IPS-11a (cell line): ENCODE measurements around the gene MCF2L2.
"Not testable (repeated sequence)": the region's sequence is repeated elsewhere in the genome, so short reads cannot be mapped to it uniquely, and the experiment has no call there.

ENCODE experiments used
- H3K4me3 ChIP-seq: one replicate; pipeline ENCODE4 v1.5.1; 2013; ENCODE audit warnings: low read depth, low read length, control low read depth

The MCF2L2 gene

DNA sequence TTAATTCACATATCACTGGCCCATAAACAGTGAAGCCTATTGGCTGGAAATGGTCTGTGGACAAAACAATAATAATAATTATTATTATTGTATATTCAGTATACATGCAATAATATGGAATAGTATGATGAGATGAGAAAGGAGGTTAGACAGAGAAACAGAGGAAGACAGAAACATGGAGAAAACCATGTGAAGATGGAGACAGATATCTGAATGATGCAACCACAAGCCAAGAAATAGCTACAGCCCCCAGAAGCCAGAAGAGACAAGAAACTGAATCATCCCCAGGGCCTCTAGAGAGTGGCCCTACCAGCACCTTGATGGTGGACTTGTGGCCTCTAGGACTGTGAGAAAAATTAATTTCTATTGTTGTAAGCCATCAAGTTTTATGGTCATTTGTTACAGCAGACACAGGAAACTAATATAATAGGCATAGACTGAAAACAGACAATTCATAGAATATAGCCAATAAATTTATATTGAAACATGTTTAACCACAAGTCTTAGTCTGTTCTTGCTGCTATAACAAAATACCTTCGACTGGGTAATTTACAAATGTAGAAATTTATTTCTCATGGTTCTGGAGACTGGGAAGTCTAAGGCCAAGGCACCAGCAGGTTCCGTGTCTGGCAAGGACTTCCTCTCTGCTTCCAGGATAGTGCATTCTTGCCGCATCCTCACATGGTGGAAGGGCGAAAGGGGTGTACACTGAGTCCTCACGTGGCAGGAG lies 31.6 kb downstream of the MCF2L2 start:
- H3K4me3 ChIP-seq, result no peak overlapping the region

DNA sequence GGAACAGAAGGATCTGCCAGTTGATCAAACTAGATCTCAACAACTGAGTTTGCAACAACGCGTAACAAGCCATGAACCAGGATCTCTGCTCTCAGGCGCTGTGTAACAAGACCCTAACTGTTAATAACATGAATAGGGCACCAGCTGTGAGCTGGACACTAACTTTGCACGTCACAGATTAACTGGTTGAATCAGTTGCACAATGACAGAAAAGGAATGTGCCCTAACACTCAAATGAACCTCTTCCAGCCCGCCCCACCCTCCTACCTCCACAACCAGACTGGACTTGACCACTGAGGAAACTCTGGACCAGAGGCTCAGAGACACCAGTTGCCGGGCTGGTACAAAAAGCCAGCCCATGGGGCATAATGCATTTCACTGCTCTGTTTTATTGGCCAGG lies 34.3 kb downstream of the MCF2L2 start:
- no peak overlapping the region for H3K4me3 ChIP-seq

DNA sequence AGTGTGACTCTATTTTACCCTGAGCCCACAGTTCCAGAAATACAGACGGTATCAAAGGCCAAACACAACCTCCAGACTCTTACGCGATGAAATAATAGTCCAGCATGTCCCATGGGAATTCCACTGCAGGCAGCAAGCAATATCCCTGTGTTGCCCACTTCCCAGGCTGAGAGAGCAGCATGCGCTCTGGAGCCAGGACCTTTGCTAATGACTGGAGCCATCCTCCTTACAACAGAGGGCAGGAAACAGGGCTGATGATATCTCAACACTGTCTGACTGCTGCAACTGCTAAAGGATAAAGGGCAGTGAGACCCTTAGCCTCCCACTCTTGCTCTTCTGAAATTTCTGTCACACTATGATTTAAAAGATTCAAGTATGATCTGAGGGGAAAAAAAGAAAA lies 34.8 kb downstream of the MCF2L2 start:
- no peak overlapping the region for H3K4me3 ChIP-seq

DNA sequence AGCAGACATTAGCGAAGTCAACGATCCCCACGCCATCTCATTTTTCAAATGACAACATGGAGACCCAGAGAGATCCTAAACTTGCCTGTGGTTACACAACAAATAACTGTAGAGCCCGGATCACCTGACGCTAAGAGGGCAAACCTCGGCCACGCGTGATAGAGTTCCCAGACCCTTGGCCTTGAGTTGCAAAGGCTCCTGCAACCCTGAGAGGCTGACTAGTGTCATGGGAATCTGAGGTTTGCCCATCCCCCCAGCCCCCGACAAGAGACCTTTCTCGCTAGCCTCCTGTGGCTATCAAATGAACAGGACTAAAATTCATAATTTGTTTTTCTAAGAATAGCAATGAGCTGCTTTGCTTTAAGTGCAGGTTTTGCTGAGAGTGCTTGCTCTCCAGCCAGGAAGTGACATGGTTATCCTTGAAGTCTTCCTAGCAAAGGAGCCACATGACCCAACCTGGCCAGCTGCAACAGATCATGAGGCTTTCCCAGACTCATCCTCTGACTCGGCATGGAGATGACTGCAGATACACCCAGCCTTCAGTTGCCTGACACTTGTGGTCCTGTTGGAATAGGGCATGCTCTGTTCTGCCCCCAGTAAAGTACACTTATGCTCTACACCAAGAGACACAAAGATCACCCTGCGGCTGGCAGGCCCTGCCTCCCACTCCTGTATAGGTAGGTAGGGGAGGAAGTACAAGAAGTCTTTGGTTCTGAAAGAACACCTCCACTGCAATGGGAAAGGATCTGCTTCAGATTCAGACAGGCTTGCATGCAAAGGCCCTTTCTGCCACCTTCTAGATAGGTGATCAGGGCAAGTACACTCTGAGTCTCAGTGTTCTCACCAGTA lies 36.0 kb downstream of the MCF2L2 start:
- H3K4me3 ChIP-seq, result no peak overlapping the region

DNA sequence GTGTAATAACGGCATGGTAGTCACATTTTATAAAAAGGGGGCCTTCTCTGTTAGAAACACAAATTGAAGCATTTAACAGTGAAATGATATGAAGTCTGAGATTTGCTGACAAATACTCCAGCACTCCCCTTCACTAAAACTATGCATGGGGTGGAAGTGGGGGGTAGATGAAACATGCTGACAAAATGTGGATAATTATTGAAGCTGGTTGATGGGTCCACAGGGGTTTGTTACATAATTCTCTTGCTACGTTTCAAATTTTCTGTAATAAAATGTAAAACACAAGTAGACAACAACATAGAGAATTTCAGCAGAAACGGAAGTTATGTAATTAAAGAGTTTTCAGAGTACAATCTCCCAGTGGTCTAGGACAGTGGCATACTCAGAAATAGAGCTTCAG lies 37.0 kb downstream of the MCF2L2 start:
- no peak overlapping the region for H3K4me3 ChIP-seq

DNA sequence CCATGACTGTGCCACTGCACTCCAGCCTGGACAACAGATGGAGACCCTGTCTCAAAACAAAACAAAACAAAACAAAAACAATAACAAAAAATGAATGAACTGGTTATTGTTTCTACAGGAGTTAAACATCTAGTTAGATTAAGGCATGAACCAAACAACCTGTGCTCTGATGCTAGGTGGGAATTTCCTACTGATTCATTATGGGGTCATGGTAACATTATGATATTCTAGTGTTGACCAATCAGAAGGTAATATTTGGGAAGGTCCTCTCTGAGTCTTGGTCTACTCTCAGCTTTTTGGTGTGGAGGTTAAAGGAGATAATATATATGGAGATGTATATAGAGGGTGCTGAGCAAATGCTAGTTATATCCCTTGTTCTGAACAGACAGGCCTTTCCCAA lies 37.6 kb downstream of the MCF2L2 start:
- H3K4me3 ChIP-seq, result no peak overlapping the region

DNA sequence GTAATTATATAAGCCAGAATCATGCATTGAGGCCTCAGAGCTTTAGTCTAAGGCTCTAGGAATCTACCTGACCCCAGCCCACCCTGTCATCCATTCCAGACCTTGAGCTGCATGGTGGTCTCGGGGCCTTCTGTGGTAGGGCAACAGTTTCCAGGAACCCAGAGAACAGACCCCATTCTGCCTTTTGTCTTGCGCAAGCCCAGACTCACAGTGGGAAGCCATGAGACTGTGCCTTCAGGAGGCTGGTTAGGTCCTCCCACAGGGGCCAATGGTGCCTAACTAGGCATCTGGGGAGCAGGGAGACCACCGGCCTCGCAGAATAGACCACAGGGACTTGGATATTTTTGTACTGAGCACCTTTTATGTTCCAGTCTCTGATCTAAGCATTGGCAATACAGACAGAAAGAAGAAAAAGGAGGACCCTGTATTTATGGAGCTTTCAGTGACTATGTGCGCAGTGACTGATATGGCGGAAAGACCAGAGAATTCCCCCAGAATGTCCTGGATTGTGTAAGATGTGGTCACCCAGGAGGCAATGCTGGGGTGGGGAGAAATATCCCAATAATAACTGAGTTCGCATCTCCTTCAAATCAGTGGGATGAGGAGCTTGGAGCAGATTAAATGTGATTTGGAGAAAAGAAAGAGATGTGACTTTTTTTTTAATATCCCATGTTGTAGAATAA lies 40.1 kb downstream of the MCF2L2 start:
- no peak overlapping the region for H3K4me3 ChIP-seq

DNA sequence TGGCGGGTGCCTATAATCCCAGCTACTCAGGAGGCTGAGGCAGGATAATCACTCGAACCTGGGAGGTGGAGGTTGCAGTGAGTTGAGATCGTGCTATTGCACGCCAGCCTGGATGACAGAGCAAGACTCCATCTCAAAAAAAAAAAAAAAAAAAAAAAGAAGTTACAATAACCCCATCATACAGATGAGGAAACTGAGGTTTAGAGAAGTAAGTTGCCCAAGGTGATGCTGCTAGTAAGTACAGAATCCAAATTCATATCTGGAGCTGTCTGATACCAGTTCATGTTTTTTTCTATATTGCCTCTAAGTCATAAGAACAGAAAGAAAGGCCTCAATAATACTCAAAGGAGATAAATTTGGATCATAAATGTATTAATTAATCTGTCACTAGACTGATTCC lies 40.6 kb downstream of the MCF2L2 start:
- no peak overlapping the region for H3K4me3 ChIP-seq

DNA sequence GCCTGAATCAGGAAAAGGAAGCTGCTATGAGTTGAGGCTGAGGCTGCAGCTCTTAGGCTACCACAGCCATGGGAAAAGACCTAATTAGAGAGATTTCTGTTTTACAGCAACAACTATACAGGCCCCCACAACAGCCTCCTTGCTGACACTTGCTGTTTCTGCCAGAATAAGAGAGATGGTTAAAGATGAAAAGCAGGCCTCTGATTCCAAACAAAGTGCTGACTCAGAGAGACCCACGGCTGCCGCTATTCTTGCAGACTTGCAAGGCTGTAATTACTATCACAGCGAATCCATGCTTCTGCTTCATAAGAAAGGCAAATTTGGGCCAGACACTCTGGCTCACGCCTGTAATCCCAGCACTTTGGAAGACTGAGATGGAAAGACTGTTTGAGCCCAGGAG lies 41.8 kb downstream of the MCF2L2 start:
- H3K4me3 ChIP-seq, result no peak overlapping the region

DNA sequence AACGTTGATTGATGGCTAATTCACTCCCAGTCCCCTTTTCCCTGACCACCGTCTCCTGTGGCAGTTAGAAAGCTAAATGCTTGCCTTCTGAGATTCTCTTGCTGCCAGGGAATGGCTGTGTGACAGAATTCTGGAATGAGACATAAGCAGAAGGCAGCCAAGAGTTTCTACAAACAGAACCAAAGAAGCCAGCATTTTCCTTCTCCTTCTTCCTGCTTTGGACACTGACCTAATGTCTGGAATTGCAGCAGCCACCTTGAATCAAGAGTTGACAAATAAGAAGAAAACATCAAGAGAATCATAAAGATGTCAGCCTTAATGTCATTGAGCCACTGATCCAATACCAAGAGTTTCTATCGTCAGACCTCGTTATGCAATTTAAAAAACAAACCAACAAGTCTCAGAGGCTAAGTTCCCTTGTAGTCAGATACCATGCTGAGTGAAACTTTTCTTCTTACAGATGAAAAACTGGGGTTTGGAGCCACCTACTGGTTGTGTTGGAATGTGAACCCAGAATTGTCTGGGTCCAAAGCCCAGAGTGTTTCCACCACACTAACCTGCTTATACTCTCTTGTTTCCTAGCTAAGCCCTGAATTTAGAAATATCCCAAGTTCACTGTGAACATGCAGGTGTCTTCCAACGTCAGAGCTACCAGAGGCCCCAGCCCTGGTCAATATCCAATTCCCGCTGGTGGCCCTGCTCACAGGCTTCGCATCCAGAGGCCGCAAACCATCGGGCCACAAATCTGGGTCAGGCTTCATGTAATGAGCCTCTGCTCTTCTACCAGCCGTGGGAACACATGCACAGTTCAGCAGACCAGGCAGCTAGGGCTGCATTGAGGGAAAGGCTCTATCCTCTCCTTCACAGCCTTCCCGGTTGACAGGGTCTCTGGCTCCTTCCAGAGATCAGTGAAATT lies 42.5 kb downstream of the MCF2L2 start:
- H3K4me3 ChIP-seq, result no peak overlapping the region

DNA sequence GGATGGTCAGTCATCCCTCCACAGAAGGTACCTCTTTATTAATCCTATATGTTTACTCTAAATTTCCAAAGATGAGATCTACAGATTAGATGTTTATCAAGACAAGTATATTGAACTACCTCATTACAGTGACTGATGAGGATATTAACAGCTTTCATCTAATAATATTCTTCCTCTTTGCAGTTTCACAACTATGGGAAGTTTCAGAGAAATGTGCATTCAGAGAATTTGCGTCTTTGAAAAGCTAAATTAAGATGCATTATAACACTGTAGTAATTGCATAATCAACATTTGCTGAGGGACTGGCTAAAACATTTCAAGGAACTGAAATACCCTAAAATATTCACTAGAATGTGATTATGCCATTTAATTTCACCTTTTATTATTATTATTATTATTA lies 46.7 kb downstream of the MCF2L2 start:
- no peak overlapping the region for H3K4me3 ChIP-seq

DNA sequence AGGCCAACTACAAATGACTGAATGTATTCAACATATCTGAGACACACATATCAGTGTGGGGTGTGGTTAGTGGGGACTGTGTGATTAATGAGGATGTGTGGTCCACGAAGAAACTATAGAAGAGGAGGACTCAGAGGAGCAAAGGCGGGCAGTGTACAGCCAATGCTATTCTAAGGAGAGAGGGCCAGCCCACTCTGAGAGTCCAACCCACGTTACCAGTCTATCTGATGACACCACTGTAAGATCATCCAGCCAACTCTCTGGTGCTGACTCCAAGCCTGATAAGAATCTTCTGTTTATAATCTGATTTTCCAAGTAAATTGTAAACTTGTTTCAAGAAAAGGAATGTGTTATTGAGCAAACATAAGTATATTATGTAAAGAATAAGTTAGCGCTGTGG lies 47.2 kb downstream of the MCF2L2 start:
- H3K4me3 ChIP-seq, result no peak overlapping the region

DNA sequence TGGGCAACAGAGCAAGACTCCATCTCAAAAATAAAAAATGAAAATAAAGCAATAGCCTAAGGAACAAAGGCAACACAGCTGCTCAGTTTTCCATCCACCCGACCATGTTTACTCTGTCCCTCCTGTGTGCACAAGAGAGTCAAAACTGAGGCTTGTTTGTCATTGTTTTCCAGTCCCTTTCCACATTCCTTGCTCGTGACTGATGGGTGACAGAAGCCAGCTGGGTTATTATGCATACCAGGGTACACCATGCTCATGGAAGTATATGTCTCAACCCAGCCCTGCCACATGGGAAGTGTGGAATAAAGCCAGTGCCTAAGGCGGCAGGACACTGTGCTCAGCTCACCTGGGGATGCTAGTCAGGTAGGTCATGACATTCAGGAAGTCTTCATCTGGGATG lies 49.5 kb downstream of the MCF2L2 start:
- H3K4me3 ChIP-seq, result no peak overlapping the region

DNA sequence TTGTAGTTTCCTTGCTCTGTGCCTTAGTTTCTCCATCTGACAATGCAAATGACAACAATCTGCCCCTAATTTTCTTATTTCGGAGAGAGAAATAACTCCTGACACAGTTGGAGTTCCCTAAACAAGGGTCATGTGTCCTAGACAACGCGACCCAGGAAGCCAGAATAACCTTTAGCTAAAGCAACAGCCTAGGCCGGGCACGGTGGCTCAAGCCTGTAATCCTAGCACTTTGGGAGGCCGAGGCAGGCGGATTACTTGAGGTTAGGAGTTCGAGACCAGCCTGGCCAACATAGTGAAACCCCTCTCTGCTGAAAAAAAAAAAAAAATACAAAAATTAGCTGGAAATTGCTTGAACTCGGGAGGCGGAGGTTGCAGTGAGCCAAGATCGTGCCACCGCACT lies 49.9 kb downstream of the MCF2L2 start:
- no peak overlapping the region for H3K4me3 ChIP-seq

DNA sequence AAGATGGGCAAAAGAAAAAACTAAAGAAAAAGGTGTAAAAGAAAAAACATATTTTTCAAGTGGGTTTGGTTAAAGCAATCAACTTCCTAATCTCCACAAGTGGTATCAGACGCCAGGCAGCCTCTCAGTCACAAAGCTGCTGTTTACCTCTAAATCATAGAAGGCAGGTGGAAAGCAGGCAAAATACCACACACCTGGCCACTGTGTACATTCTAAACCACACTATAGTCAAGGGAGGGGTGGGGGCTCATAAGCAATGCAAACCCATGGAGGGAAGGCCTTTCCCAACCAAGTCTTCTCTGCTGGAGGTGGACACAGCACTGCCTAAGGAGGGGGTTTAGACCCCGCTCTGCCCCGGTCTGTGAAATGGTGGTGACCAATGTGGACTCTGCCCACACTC lies 50.4 kb downstream of the MCF2L2 start:
- H3K4me3 ChIP-seq, result no peak overlapping the region

DNA sequence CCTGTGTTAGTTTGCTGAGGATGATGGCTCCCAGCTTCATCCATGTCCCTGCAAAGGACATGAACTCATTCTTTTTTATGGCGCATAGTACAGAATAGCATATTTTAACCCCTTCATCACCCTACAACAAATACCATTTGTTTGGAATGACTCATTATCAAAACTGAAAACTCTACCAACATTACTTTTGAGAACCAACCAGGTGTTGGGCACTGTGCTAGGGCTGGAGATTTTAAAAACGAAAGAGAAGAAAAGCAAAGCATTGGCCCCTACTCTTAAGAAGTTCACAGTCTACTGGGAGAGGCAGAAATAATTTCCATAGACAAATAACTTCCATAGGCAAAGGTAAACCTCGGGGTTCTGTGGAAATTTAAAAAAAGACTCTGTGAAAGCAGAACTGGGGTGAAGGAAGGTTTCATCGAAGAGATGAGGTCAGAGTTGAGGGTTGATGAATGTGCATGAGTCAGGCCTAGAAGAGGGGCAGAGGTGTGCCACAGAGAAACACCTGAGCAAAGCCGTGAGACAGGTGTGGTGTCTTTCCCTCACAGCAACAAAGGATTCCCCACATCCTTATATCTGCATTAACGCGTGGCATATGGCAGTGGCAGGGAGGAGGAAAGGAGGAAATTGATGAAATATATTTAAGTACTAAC lies 51.0 kb downstream of the MCF2L2 start:
- no peak overlapping the region for H3K4me3 ChIP-seq

DNA sequence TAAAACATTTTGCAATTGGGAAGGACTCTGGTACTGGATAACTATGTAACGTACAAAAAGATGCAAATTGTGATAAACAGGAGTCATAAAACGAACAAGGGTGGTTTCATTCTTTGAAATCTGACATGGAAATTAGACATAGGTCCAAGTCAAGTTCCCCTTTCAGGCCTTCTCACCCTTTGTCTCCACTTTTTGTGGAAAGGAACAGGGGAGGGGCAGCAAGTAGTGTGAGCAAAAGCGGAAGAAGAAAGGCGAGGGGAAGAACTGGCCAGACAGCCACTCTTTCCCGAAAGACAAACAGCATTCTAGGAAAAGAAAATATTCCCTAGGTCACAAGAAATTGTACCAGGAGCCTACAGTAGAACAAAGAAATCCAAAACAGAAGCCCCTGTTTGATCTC lies 52.6 kb downstream of the MCF2L2 start:
- no peak overlapping the region for H3K4me3 ChIP-seq

DNA sequence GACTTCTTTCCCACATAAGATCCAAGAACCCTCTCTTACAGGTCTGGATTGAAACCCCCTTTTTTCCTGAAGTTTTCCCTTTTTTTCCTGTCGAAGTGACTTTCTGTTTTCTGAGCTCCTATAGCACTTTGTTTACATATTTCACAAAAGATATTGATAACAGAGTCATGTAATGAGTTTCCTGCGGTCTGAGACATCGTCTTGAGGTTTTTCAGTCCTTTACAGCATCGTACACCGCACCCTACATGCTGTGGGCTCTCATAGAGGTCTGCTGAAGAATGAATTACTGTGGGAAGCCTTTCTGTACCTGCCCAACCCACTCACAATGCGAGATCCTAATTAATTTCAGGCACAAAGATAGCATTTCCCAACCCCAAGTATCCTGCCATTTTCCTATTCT lies 53.1 kb downstream of the MCF2L2 start:
- no peak overlapping the region for H3K4me3 ChIP-seq

DNA sequence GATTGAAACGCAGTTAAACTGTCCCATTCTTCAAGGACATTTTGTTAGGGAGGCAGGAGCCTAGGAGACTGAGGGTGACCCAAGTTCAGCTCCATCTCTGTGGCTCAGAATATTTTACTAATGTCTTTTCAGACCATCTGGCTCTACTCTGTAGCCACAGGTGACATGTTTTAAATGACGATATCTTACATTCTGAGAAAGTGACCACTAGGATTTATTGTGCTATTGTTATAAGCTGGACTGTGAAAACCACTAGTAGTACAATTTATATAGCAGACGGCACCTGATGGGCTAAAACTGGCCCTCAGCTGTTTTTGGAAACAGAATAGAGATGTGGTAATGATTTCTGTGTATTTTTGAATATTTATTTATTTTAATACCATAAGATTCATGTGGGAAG lies 55.5 kb downstream of the MCF2L2 start:
- no peak overlapping the region for H3K4me3 ChIP-seq

DNA sequence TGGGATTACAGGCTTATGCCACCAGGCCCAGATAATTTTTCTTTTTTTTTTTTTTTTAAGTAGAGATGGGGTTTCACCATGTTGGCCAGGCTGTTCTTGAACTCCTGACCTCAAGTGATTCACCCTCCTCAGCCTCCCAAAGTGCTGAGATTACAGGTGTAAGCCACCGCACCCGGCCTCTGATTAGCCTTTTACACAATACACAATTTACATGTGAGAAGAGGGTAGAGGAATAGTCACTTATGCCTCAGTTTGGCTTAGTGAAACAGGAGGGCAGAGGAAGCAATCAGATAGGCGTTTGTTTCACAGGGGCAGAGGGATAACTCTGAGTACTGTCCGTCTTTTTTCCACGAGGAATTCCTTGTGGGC lies 56.8 kb downstream of the MCF2L2 start:
- H3K4me3 ChIP-seq, result not testable (repeated sequence)
